Stimulated activated naive CD8-positive, alpha-beta T cell treated with anti-CD3 and anti-CD28 coated beads, Interleukin-15, amount 100 ng/mL, for 72 hours (primary cell): Measurements from ENCODE around the gene F10.

Source experiments
- ATAC-seq: fragments of 150-1000 bp; cut with Tn5 transposase; 2 replicates; pipeline ENCODE4 v1.10.0; 2021; ENCODE audit warnings: mild to moderate bottlenecking, moderate library complexity
- DNase-seq, 2 donors: peaks; one replicate each; pipeline ENCODE4 v3.0.0; 2021 to 2022
- H3K27ac Mint-ChIP-seq, 2 donors: one replicate each; pipeline ENCODE4 v1.8.0; 2022; ENCODE audit warnings: mild to moderate bottlenecking in 2 of 2, mixed read lengths in 2 of 2, moderate library complexity in 2 of 2
- H3K27me3 Mint-ChIP-seq: one replicate; pipeline ENCODE4 v1.8.0; 2022; ENCODE audit warnings: mixed read lengths
- H3K4me1 Mint-ChIP-seq: one replicate; pipeline ENCODE4 v1.8.0; 2022; ENCODE audit warnings: mild to moderate bottlenecking, mixed read lengths
- H3K4me3 Mint-ChIP-seq, 2 donors: one replicate each; pipeline ENCODE4 v1.8.0; 2022; ENCODE audit warnings: mild to moderate bottlenecking in 2 of 2, mixed read lengths in 2 of 2, moderate library complexity in 1 of 2
- H3K9me3 Mint-ChIP-seq, 2 donors: one replicate each; pipeline ENCODE4 v1.8.0; 2022; ENCODE audit warnings: mixed read lengths in 2 of 2

F10 gene

DNA sequence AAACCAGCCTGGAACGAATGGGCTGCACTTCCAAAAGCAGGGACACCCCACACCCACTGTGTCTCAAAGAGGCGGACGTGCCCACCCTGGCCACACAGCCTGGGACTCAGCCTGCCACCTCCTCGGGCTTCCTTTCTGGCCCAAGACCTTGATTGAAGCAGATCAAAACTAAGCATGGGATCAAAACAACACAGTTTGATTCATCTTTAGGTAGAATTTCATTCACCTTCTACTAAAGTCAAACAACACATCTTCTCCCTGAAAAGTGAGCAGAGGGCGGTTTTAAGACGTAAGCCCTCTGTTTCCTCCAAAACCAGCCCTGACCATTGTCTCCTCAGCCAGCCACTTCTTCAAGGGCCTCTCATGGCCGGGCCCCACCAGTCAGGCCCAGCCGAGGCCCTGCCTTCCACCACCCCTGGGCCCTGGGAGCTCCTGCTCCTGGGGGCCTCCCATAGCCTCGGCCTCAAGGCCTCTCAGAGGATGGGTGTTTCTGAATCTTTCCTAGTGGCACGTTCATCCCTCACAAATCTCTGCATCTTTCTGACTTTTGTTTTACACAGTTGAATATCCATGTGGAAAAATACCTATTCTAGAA is 6.3 kb upstream of the F10 start:
- no peaks in the 10 kb centered on the region for H3K4me1 Mint-ChIP-seq
- DNase-seq (no peak), ATAC-seq (no peak)
- no peaks in the 10 kb centered on the region for H3K27me3 Mint-ChIP-seq
- H3K4me3 Mint-ChIP-seq = no peak overlapping the region
- H3K27ac Mint-ChIP-seq = no peak overlapping the region
- no peaks in the 10 kb centered on the region for H3K9me3 Mint-ChIP-seq

DNA sequence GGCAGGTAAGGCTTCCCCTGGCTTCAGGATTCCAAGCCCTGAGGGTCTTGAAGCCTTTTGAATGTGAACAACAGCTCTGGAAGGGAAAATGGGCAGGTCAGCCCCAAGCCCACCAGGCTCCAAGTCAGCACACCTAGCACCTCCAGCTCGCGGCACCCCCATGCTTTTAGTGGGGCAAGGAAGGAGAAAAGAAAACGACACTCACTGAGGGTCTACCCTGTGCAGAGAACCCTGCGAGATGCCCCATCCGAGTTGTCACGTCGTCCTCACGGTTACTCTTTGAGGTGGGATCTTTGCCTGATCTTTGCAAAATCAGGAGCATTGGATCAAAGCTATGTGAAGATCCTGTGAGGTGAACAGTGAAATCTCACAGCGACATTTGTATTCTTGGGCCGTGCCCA is 5.7 kb upstream of the F10 start:
- H3K4me1 Mint-ChIP-seq = no peaks in the 10 kb centered on the region
- no peaks in the 10 kb centered on the region for H3K9me3 Mint-ChIP-seq
- no peak for DNase-seq
- H3K4me3 Mint-ChIP-seq = no peak overlapping the region
- H3K27me3 Mint-ChIP-seq = no peaks in the 10 kb centered on the region
- no peak overlapping the region for H3K27ac Mint-ChIP-seq
- no peak for ATAC-seq

GRCh38 chr13:113117335-113117872 is 5.2 kb upstream of the F10 start:
- no peaks in the 10 kb centered on the region for H3K9me3 Mint-ChIP-seq
- H3K27ac Mint-ChIP-seq = no peak overlapping the region
- ATAC-seq (no peak), DNase-seq (no peak)
- no peaks in the 10 kb centered on the region for H3K27me3 Mint-ChIP-seq
- H3K4me3 Mint-ChIP-seq = no peak overlapping the region
- H3K4me1 Mint-ChIP-seq = no peaks in the 10 kb centered on the region

DNA sequence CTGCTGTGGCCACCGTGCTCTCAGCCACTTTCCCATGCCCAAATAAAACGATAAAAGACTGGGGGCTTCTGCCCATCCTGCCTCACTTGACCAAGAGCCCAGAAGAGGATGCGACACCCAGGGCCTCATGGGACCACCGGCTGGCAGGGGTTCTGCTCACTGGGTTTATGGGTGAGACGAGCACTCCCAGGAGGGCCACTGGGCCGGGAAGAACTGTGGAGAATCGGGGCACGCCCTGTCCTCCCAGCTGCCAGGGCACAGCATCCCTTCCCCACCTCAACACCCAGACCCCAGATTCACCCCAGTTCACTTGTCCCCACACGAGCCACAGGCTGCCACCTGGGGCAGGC is 4.7 kb upstream of the F10 start:
- no peak for DNase-seq
- Mint-ChIP-seq H3K27ac (no peak overlapping the region), H3K9me3 (no peaks in the 10 kb centered on the region), H3K4me1 (no peaks in the 10 kb centered on the region), H3K4me3 (no peak overlapping the region), H3K27me3 (peaks cover 4% of the 10 kb centered on the region)
- ATAC-seq = no peak

- DNase-seq = no peak
- peaks cover 10% of the 10 kb centered on the region for H3K27me3 Mint-ChIP-seq
- no peak for ATAC-seq
- no peak overlapping the region for H3K27ac Mint-ChIP-seq
- no peaks in the 10 kb centered on the region for H3K9me3 Mint-ChIP-seq
- H3K4me3 Mint-ChIP-seq = no peak overlapping the region
- no peaks in the 10 kb centered on the region for H3K4me1 Mint-ChIP-seq
These were observed 4.2 kb upstream of the F10 start for GRCh38 chr13:113118261-113119021.

DNA sequence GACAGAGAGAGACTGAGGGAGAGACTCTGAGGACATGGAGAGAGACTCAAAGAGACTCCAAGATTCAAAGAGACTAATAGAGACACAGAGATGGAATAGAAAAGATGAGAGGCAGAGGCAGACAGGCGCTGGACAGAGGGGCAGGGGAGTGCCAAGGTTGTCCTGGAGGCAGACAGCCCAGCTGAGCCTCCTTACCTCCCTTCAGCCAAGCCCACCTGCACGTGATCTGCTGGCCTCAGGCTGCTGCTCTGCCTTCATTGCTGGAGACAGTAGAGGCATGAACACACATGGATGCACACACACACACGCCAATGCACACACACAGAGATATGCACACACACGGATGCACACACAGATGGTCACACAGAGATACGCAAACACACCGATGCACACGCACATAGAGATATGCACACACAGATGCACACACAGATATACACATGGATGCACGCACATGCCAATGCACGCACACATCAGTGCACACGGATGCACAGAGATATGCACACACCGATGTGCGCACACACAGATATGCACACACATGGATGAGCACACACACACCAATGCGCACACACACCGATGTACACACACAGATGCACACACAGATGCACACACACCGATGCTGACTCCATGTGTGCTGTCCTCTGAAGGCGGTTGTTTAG is 3.3 kb upstream of the F10 start:
- DNase-seq (no peak), ATAC-seq (no peak)
- H3K27me3 Mint-ChIP-seq = peaks cover 10% of the 10 kb centered on the region
- no peak overlapping the region for H3K27ac Mint-ChIP-seq
- no peaks in the 10 kb centered on the region for H3K9me3 Mint-ChIP-seq
- H3K4me3 Mint-ChIP-seq = no peak overlapping the region
- H3K4me1 Mint-ChIP-seq = no peaks in the 10 kb centered on the region

DNA sequence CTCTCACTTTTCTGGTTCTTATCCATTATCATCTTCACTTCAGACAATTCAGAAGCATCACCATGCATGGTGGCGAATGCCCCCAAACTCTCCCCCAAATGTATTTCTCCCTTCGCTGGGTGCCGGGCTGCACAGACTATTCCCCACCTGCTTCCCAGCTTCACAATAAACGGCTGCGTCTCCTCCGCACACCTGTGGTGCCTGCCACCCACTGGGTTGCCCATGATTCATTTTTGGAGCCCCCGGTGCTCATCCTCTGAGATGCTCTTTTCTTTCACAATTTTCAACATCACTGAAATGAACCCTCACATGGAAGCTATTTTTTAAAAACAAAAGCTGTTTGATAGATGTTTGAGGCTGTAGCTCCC is 2.8 kb upstream of the F10 start:
- Mint-ChIP-seq H3K27me3 (peaks cover 10% of the 10 kb centered on the region), H3K27ac (no peak overlapping the region), H3K9me3 (no peaks in the 10 kb centered on the region), H3K4me3 (no peak overlapping the region), H3K4me1 (no peaks in the 10 kb centered on the region)
- ATAC-seq (no peak), DNase-seq (no peak)

DNA sequence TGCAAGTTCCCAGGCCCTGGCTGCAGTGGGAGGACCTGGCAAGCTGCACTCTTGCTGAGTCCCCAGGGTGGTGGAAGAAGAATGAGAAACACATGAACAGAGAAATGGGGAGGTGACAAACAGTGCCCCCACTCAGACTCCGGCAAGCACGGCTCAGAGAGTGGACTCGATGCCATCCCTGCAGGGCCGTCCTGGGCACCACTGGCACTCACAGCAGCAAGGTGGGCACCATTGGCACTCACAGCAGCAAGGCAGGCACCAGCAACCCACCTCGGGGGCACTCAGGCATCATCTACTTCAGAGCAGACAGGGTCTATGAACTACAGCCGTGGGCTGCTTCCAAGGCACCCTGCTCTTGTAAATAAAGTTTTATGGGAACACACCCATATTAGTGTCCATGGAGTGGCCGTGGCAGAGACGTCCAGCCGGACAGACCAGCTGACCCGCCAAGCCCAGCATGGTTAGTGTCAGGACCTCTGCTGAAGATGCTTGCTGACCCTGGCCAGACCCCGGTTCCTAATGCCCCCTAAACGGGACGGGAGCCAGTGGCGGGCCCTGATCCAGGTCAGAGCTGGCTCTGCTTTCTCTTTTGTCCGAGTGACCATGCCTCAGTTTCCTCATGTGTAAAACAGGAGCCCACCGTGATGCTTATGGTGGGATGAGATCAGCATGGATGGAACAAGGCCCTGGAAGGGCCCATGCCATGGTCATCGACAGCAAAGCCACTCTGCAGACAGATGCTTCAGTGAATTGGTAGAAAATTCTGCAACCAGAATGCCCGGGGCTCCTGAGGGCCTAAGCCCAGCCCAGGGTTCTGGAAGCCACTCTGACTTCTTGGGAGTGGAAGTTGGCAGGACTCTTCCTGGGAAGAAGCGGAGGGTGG is 2.1 kb upstream of the F10 start:
- Mint-ChIP-seq H3K9me3 (no peaks in the 10 kb centered on the region), H3K27me3 (peaks cover 13% of the 10 kb centered on the region), H3K4me3 (no peak overlapping the region), H3K4me1 (no peaks in the 10 kb centered on the region), H3K27ac (no peak overlapping the region)
- ATAC-seq (no peak), DNase-seq (no peak)

- DNase-seq = no peak
- Mint-ChIP-seq H3K9me3 (no peaks in the 10 kb centered on the region), H3K27me3 (peaks cover 21% of the 10 kb centered on the region), H3K4me3 (no peak overlapping the region), H3K4me1 (no peaks in the 10 kb centered on the region), H3K27ac (no peak overlapping the region)
- no peak for ATAC-seq
These were observed 1.2 kb upstream of the F10 start for GRCh38 chr13:113121183-113121927.

- peaks cover 28% of the 10 kb centered on the region for H3K27me3 Mint-ChIP-seq
- ATAC-seq = no peak
- H3K4me3 Mint-ChIP-seq = no peak overlapping the region
- no peaks in the 10 kb centered on the region for H3K9me3 Mint-ChIP-seq
- H3K27ac Mint-ChIP-seq = no peak overlapping the region
- DNase-seq = no peak
- no peaks in the 10 kb centered on the region for H3K4me1 Mint-ChIP-seq
These were observed 599 bp upstream of the F10 start for GRCh38 chr13:113121928-113122471.

- Mint-ChIP-seq H3K27ac (peak overlapping the region; percentile 21 to 86), H3K9me3 (no peaks in the 10 kb centered on the region), H3K4me1 (no peaks in the 10 kb centered on the region), H3K4me3 (no peak overlapping the region), H3K27me3 (peaks cover 43% of the 10 kb centered on the region)
- no peak for DNase-seq
- ATAC-seq = peak; percentile 31
These were observed 915 bp downstream of the F10 start for GRCh38 chr13:113123226-113124201.

- DNase-seq (no peak), ATAC-seq (no peak)
- Mint-ChIP-seq H3K4me1 (peaks cover 4% of the 10 kb centered on the region), H3K27ac (no peak overlapping the region), H3K4me3 (no peak overlapping the region), H3K9me3 (no peaks in the 10 kb centered on the region), H3K27me3 (peaks cover 49% of the 10 kb centered on the region)
These were observed 1.8 kb downstream of the F10 start for GRCh38 chr13:113124211-113124970.

- Mint-ChIP-seq H3K4me1 (peaks cover 9% of the 10 kb centered on the region), H3K27me3 (peaks cover 60% of the 10 kb centered on the region), H3K4me3 (no peak overlapping the region), H3K9me3 (no peaks in the 10 kb centered on the region), H3K27ac (no peak overlapping the region)
- no peak for DNase-seq
- ATAC-seq = no peak
These were observed 3.1 kb downstream of the F10 start for GRCh38 chr13:113125506-113126264.
